DMS 273 treated with DMSO at 0.1 percent for 48 hours (cell line): ENCODE measurements around the gene ITLN1.
"Not testable (repeated sequence)": the region's sequence is repeated elsewhere in the genome, so short reads cannot be mapped to it uniquely, and the experiment has no call there.

Source experiments
- DNase-seq: peaks from one replicate; lab custom pipeline; 2025; lab: John Stamatoyannopoulos, UW

The ITLN1 gene

GRCh38 chr1:160883581-160884513 is 1.1 kb downstream of the ITLN1 start:
- DNase-seq = no peak

- DNase-seq = no peak
Measured at GRCh38 chr1:160882582-160882981, 2.4 kb downstream of the ITLN1 start.

- DNase-seq = not testable (repeated sequence)
Measured at GRCh38 chr1:160881264-160881663, 3.7 kb downstream of the ITLN1 start.

GRCh38 chr1:160880216-160880615 is 4.8 kb downstream of the ITLN1 start:
- DNase-seq = no peak

- no peak for DNase-seq
Measured at GRCh38 chr1:160879056-160879455, 5.9 kb downstream of the ITLN1 start.

GRCh38 chr1:160877221-160877620 is 7.8 kb downstream of the ITLN1 start:
- DNase-seq = no peak

GRCh38 chr1:160876311-160876710 is 8.7 kb downstream of the ITLN1 start:
- DNase-seq = no peak

- not testable (repeated sequence) for DNase-seq
Measured at GRCh38 chr1:160875591-160875990, 9.4 kb downstream of the ITLN1 start.

GRCh38 chr1:160874935-160875334 is 10.0 kb downstream of the ITLN1 start:
- no peak for DNase-seq

- DNase-seq = no peak
Measured at GRCh38 chr1:160868141-160868540, 16.8 kb downstream of the ITLN1 start.

GRCh38 chr1:160867651-160868050 is 17.3 kb downstream of the ITLN1 start:
- DNase-seq = not testable (repeated sequence)

GRCh38 chr1:160866695-160867260 is 18.2 kb downstream of the ITLN1 start:
- DNase-seq = no peak

- no peak for DNase-seq
Measured at GRCh38 chr1:160866001-160866694, 18.8 kb downstream of the ITLN1 start.

GRCh38 chr1:160865337-160865736 is 19.6 kb downstream of the ITLN1 start:
- no peak for DNase-seq

GRCh38 chr1:160864173-160864572 is 20.8 kb downstream of the ITLN1 start:
- DNase-seq = no peak

- DNase-seq = no peak
Measured at GRCh38 chr1:160863774-160864131, 21.2 kb downstream of the ITLN1 start.

- no peak for DNase-seq
Measured at GRCh38 chr1:160863061-160863773, 21.8 kb downstream of the ITLN1 start.

GRCh38 chr1:160862203-160863060 is 22.5 kb downstream of the ITLN1 start, which contains the start of gene CD244:
Gene CD244, minus strand, starts transcription at chr1:160862887. Its CDS starts 210 bp downstream, at chr1:160862677.
- no peak for DNase-seq

GRCh38 chr1:160860840-160861505 is 24.0 kb downstream of the ITLN1 start:
- no peak for DNase-seq

- DNase-seq = no peak
Measured at GRCh38 chr1:160859166-160859565, 25.8 kb downstream of the ITLN1 start.

- no peak for DNase-seq
Measured at GRCh38 chr1:160858507-160858906, 26.5 kb downstream of the ITLN1 start.
